HEK293 (cell line): ENCODE measurements around the gene ACRBP.

Source experiments
- CTCF ChIA-PET: fragments of 350-600 bp; formaldehyde crosslinking; extraction: SDS; loops from one replicate; lab custom pipeline; 2021; ENCODE audit warnings: antibody characterized with exemption; lab: Yijun Ruan, JAX
- POLR2A ChIA-PET: fragments of 300-600 bp; formaldehyde crosslinking; extraction: SDS; loops from one replicate; lab custom pipeline; 2020; ENCODE audit warnings: antibody characterized with exemption, inconsistent platforms; lab: Yijun Ruan, JAX
- H3K27ac ChIP-seq: fragments of 200-500 bp; sonication (Bioruptor generic); 2 replicates; pipeline ENCODE4 v1.5.1; 2014; ENCODE audit warnings: low read depth, low read length, control low read depth, inconsistent platforms; ENCODE audit errors: extremely low read depth
- H3K36me3 ChIP-seq, 2 experiments: fragments of 200-500 bp in 1 of 2; sonication (Bioruptor generic) in 1 of 2; 1 replicate in 1 of 2; 2 replicates in 1 of 2; pipeline ENCODE4 v1.5.1; 2014 to 2017; ENCODE audit warnings: inconsistent platforms in 2 of 2, low read length in 2 of 2; ENCODE audit not compliant: control insufficient read depth in 2 of 2, insufficient read depth in 1 of 2
- H3K4me1 ChIP-seq: fragments of 200-500 bp; sonication (Bioruptor generic); 2 replicates; pipeline ENCODE4 v1.5.1; 2014; ENCODE audit warnings: mild to moderate bottlenecking, low read length, inconsistent platforms; ENCODE audit not compliant: control insufficient read depth, insufficient read depth
- H3K4me3 ChIP-seq: 2 replicates; pipeline ENCODE4 v1.5.1; 2011; ENCODE audit warnings: low read depth, mild to moderate bottlenecking, control low read depth, low read length, moderate library complexity
- H3K9me3 ChIP-seq: fragments of 200-500 bp; sonication (Bioruptor generic); 2 replicates; pipeline ENCODE4 v1.5.1; 2014; ENCODE audit warnings: low read depth, low read length, inconsistent platforms; ENCODE audit not compliant: control insufficient read depth, insufficient read depth
- HOXC10 ChIP-seq: sonication (generic); formaldehyde crosslinking; IDR thresholded peaks from 2 replicates; pipeline ENCODE4 v1.8.1; 2023; ENCODE audit warnings: mild to moderate bottlenecking, missing genetic modification reagents
- KLF8 ChIP-seq: fragments of 450-650 bp; formaldehyde crosslinking; IDR thresholded peaks from 2 replicates; pipeline ENCODE4 v1.5.1; 2016; ENCODE audit warnings: missing biosample characterization, missing genetic modification characterization
- MZF1 ChIP-seq: fragments of 450-650 bp; formaldehyde crosslinking; IDR thresholded peaks from 2 replicates; pipeline ENCODE4 v1.5.1; 2017; ENCODE audit warnings: missing biosample characterization, missing genetic modification characterization, borderline replicate concordance
- OVOL3 ChIP-seq: fragments of 450-650 bp; formaldehyde crosslinking; IDR thresholded peaks from 2 replicates; pipeline ENCODE4 v1.5.1; 2016; ENCODE audit warnings: missing biosample characterization, missing genetic modification characterization
- PRDM1 ChIP-seq: fragments of 450-650 bp; formaldehyde crosslinking; IDR thresholded peaks from 2 replicates; pipeline ENCODE4; 2016; ENCODE audit warnings: missing biosample characterization, missing genetic modification characterization
- SETDB1 ChIP-seq: IDR thresholded peaks from one replicate; pipeline ENCODE4 v1.6.1; 2017; ENCODE audit warnings: mild to moderate bottlenecking, low read length, moderate library complexity, mixed read lengths; ENCODE audit not compliant: insufficient read length
- ZBTB48 ChIP-seq: fragments of 450-650 bp; formaldehyde crosslinking; IDR thresholded peaks from 2 replicates; pipeline ENCODE4 v1.5.1; 2016; ENCODE audit warnings: missing biosample characterization, missing genetic modification characterization
- ZNF121 ChIP-seq: fragments of 450-650 bp; formaldehyde crosslinking; IDR thresholded peaks from 2 replicates; pipeline ENCODE4 v1.5.1; 2016; ENCODE audit warnings: missing biosample characterization, missing genetic modification characterization
- ZNF202 ChIP-seq: fragments of 450-650 bp; formaldehyde crosslinking; IDR thresholded peaks from 2 replicates; pipeline ENCODE4 v1.5.1; 2016; ENCODE audit warnings: missing biosample characterization, missing genetic modification characterization, borderline replicate concordance
- ZNF274 ChIP-seq, 2 experiments: fragments of 200-500 bp in 1 of 2; fragments of 450-650 bp in 1 of 2; sonication (Bioruptor generic) in 1 of 2; formaldehyde crosslinking in 1 of 2; IDR thresholded peaks; 2 replicates each; pipeline versions ENCODE4 v1.5.1 to v1.6.1; 2014 to 2016; ENCODE audit warnings: borderline replicate concordance in 1 of 2, inconsistent platforms in 1 of 2, low read length in 1 of 2, missing biosample characterization in 1 of 2, missing genetic modification characterization in 1 of 2
- ZNF394 ChIP-seq: fragments of 450-650 bp; formaldehyde crosslinking; IDR thresholded peaks from 2 replicates; pipeline ENCODE4 v1.5.1; 2016; ENCODE audit warnings: missing biosample characterization, missing genetic modification characterization, mild to moderate bottlenecking, moderate library complexity, borderline replicate concordance
- ZNF610 ChIP-seq: fragments of 450-650 bp; formaldehyde crosslinking; IDR thresholded peaks from 2 replicates; pipeline ENCODE4 v1.5.1; 2016; ENCODE audit warnings: missing biosample characterization, missing genetic modification characterization, borderline replicate concordance
- ZSCAN5A ChIP-seq: fragments of 450-650 bp; formaldehyde crosslinking; IDR thresholded peaks from 2 replicates; pipeline ENCODE4 v1.5.1; 2016; ENCODE audit warnings: missing biosample characterization, missing genetic modification characterization

The ACRBP gene

GRCh38 chr12:6646276-6647082 is 753 bp downstream of the ACRBP start:
- POLR2A ChIA-PET: interaction anchor here (0.7 to 1.2 kb wide), 2 partner anchors 11 to 40 kb away, joined by 3 to 4 read pairs; no protein-coding TSS in a partner anchor
- CTCF ChIA-PET: no interaction called here
- peaks cover 0 to 31% of the 10 kb centered on the region in 2 experiments; a peak in 2 of 3 replicates for H3K36me3 ChIP-seq
- no peak for TF ChIP-seq HOXC10
- no peaks in the 10 kb centered on the region for H3K9me3 ChIP-seq
- no peak overlapping the region for H3K4me3 ChIP-seq
- no peaks in the 10 kb centered on the region for H3K4me1 ChIP-seq
- no peak overlapping the region for H3K27ac ChIP-seq

GRCh38 chr12:6644903-6645302 is 2.3 kb downstream of the ACRBP start:
- ChIA-PET POLR2A (interaction anchor here (0.6 kb wide), 2 partner anchors 16 to 111 kb away, joined by 3 read pairs; partner anchors contain the start of gene GAPDH), CTCF (interaction anchor here (1.0 kb wide), 1 partner anchor 93 kb away, joined by 3 read pairs; no protein-coding TSS in a partner anchor)
- Histone ChIP-seq H3K27ac (no peak overlapping the region), H3K36me3 (peaks cover 0 to 15% of the 10 kb centered on the region in 2 experiments; a peak in 2 of 3 replicates), H3K4me3 (no peak overlapping the region), H3K9me3 (no peaks in the 10 kb centered on the region), H3K4me1 (no peaks in the 10 kb centered on the region)
- TF ChIP-seq ZBTB48 (tag by site-specific recombination) (no peak), ZNF202 (tag by site-specific recombination) (no peak), PRDM1 (no peak), MZF1 (tag by site-specific recombination) (no peak), ZNF394 (peak; percentile 24; the same call in 1 of the 2 replicates)

GRCh38 chr12:6644257-6644596 is 3.0 kb downstream of the ACRBP start:
- peaks cover 0 to 15% of the 10 kb centered on the region in 2 experiments; a peak in 2 of 3 replicates for H3K36me3 ChIP-seq
- TF ChIP-seq ZNF121 (tag by site-specific recombination): no peak
- no peak for TF ChIP-seq OVOL3
- no peak for TF ChIP-seq ZNF274 (IDR thresholded peaks at IDR 0.05; ENCODE audit: low read length)
- TF ChIP-seq ZNF274 (tag by site-specific recombination; IDR thresholded peaks at IDR 0.05; ENCODE audit: borderline replicate concordance): 0 out of 2 replicates have a peak, but pooled peaks have one; percentile 9
- TF ChIP-seq ZNF610: no peak
- no peak for TF ChIP-seq ZSCAN5A (tag by site-specific recombination)
- H3K4me3 ChIP-seq: no peak overlapping the region
- H3K4me1 ChIP-seq: no peaks in the 10 kb centered on the region
- H3K27ac ChIP-seq: no peak overlapping the region
- H3K9me3 ChIP-seq: no peaks in the 10 kb centered on the region
- ChIA-PET POLR2A (no interaction called here), CTCF (interaction anchor here (0.7 to 1.0 kb wide), 3 partner anchors 12 to 41 kb away, joined by 3 to 4 read pairs (median 4); no protein-coding TSS in a partner anchor)

GRCh38 chr12:6643569-6644256 is 3.5 kb downstream of the ACRBP start:
- Histone ChIP-seq H3K9me3 (no peaks in the 10 kb centered on the region), H3K36me3 (peaks cover 0 to 15% of the 10 kb centered on the region in 2 experiments; a peak in 2 of 3 replicates), H3K4me3 (no peak overlapping the region), H3K27ac (no peak overlapping the region), H3K4me1 (no peaks in the 10 kb centered on the region)
- ChIA-PET POLR2A (no interaction called here), CTCF (interaction anchor here (0.7 to 1.0 kb wide), 3 partner anchors 11 to 41 kb away, joined by 3 to 4 read pairs (median 4); no protein-coding TSS in a partner anchor)
- peak; percentile 13 for TF ChIP-seq SETDB1
- no peak for TF ChIP-seq ZNF274 (IDR thresholded peaks at IDR 0.05; ENCODE audit: low read length)
- TF ChIP-seq ZNF274 (tag by site-specific recombination; IDR thresholded peaks at IDR 0.05; ENCODE audit: borderline replicate concordance): peak; percentile 54; the same call in 1 of the 2 replicates
- TF ChIP-seq KLF8 (tag by site-specific recombination): no peak
